Posterior cingulate gyrus (tissue), 11 donors: ENCODE results near the gene CTIF.
"Not testable (repeated sequence)": the region's sequence is repeated elsewhere in the genome, so short reads cannot be mapped to it uniquely, and the experiment has no call there.

Source experiments
- DNase-seq, 10 donors: peaks; one replicate each; pipeline versions ENCODE4 v3.0.0 to v3.0.0-alpha.2; 2020 to 2021; ENCODE audit warnings: mixed read lengths in 3 of 10
- intact Hi-C: fragments of 100-400 bp; cut with DNase I; formaldehyde crosslinking; loops from one replicate; pipeline ENCODE4 v1.15.1; 2023

Gene CTIF

GRCh38 chr18:48709371-48710062 lies 170.7 kb downstream of the CTIF start:
- intact Hi-C loops: no loop called here
- no peak for DNase-seq

- intact Hi-C loops: no loop called here
- DNase-seq: peak in 3 of 10 donors; percentile 39 to 49 (median 40)
Observed at GRCh38 chr18:48711651-48712486, 173.0 kb downstream of the CTIF start.

GRCh38 chr18:48713309-48713708 lies 174.5 kb downstream of the CTIF start:
- DNase-seq: no peak
- intact Hi-C loops: no loop called here

GRCh38 chr18:48714873-48715272 lies 176.0 kb downstream of the CTIF start:
- intact Hi-C loops: no loop called here
- no peak for DNase-seq

- intact Hi-C loops: no loop called here
- peak in 1 of 10 donors; percentile 64 for DNase-seq
Observed at GRCh38 chr18:48715711-48716361, 177.0 kb downstream of the CTIF start.

GRCh38 chr18:48717227-48717626 lies 178.4 kb downstream of the CTIF start:
- intact Hi-C loops, DNase-seq: not testable (repeated sequence)

- intact Hi-C loops: no loop called here
- DNase-seq: no peak
Observed at GRCh38 chr18:48718251-48718959, 179.6 kb downstream of the CTIF start.

GRCh38 chr18:48719388-48719787 lies 180.6 kb downstream of the CTIF start:
- no peak for DNase-seq
- intact Hi-C loops: no loop called here

GRCh38 chr18:48719974-48720654 lies 181.3 kb downstream of the CTIF start:
- peak in 8 of 10 donors; percentile 41 to 93 (median 67) for DNase-seq

GRCh38 chr18:48720655-48721025 lies 181.8 kb downstream of the CTIF start:
- intact Hi-C loops: no loop called here
- DNase-seq: no peak

More at GRCh38 chr18:48719974-48720654, 181.3 kb downstream of the CTIF start:
- intact Hi-C loops: no loop called here

- intact Hi-C loops: no loop called here
- no peak for DNase-seq
Observed at GRCh38 chr18:48721312-48721711, 182.5 kb downstream of the CTIF start.

GRCh38 chr18:48723016-48723415 lies 184.2 kb downstream of the CTIF start:
- intact Hi-C loops: no loop called here
- peak in 1 of 10 donors; percentile 1 for DNase-seq

GRCh38 chr18:48723837-48724236 lies 185.0 kb downstream of the CTIF start:
- intact Hi-C loops: no loop called here
- peak in 1 of 10 donors; percentile 15 for DNase-seq

GRCh38 chr18:48724442-48724841 lies 185.6 kb downstream of the CTIF start:
- intact Hi-C loops: no loop called here

GRCh38 chr18:48724939-48725338 lies 186.1 kb downstream of the CTIF start:
- no peak for DNase-seq
- intact Hi-C loops: no loop called here

More at GRCh38 chr18:48724442-48724841, 185.6 kb downstream of the CTIF start:
- DNase-seq: no peak

- no peak for DNase-seq
- intact Hi-C loops: no loop called here
Observed at GRCh38 chr18:48725562-48725961, 186.7 kb downstream of the CTIF start.

GRCh38 chr18:48727681-48728080 lies 188.8 kb downstream of the CTIF start:
- intact Hi-C loops: no loop called here
- DNase-seq: no peak

GRCh38 chr18:48728204-48728833 lies 189.5 kb downstream of the CTIF start:
- DNase-seq: peak in 1 of 10 donors; percentile 55
- intact Hi-C loops: no loop called here

GRCh38 chr18:48729404-48729803 lies 190.6 kb downstream of the CTIF start:
- intact Hi-C loops: no loop called here
- peak in 1 of 10 donors; percentile 43 for DNase-seq
